ENCODE data around the gene GALNT10.

DNA sequence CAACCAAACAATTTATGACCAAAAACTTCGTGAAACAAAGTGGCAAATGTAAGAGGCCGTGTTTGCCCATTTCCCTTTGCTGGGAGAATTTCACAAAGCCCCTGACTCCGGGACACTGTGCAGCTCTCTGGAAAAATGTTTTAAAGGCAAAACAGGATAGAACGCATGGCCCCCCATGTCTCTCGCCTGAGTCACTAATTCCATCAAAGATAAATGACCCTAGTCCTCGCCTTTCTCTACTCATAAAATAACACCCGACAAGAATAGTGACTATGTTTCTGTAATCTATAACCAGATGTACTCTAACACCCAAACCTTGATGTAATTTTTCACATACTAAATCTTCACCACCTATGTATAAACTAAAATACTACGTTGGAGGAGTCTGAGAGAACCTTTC is 199.6 kb downstream of the GALNT10 start:
- no peak for TF ChIP-seq POLR2AphosphoS5 (IDR thresholded peaks at IDR 0.05)
- no peak for TF ChIP-seq EP300 (IDR thresholded peaks at IDR 0.05)

Measured in esophagus muscularis mucosa (tissue), 3 donors.